Ascending aorta (tissue), 2 donors: ENCODE data around the gene SLC6A8. TPM values are rescaled to one million over a fixed set of nuclear protein-coding genes. Genes with fewer than 3 reads are reported as not detected.

Source experiments
- DNase-seq, 2 donors: peaks; one replicate each; pipeline ENCODE4 v3.0.0-alpha.2; 2019; ENCODE audit warnings: low spot score in 2 of 2
- H3K27ac ChIP-seq, 2 donors: fragments of 200-600 bp; sonication (generic); one replicate each; pipeline ENCODE4 v1.5.1; 2016 to 2017; ENCODE audit warnings: mild to moderate bottlenecking in 1 of 2
- H3K27me3 ChIP-seq: fragments of 200-600 bp; sonication (generic); one replicate; pipeline ENCODE4 v1.5.1; 2017
- H3K36me3 ChIP-seq, 2 donors: fragments of 200-600 bp; sonication (generic); one replicate each; pipeline ENCODE4 v1.5.1; 2016
- H3K4me1 ChIP-seq, 2 donors: fragments of 200-600 bp; sonication (generic); one replicate each; pipeline ENCODE4 v1.5.1; 2016 to 2017; ENCODE audit warnings: mild to moderate bottlenecking in 1 of 2
- H3K4me3 ChIP-seq, 2 donors: fragments of 200-600 bp; sonication (generic); one replicate each; pipeline ENCODE4 v1.5.1; 2016 to 2017; ENCODE audit warnings: mild to moderate bottlenecking in 1 of 2
- H3K9me3 ChIP-seq, 2 donors: fragments of 200-600 bp; sonication (generic); one replicate each; pipeline ENCODE4 v1.5.1; 2016
- CTCF ChIP-seq, 3 experiments: fragments of 200-600 bp in 2 of 3; fragments of 450-650 bp in 1 of 3; sonication (generic) in 2 of 3; IDR thresholded peaks; one replicate each; pipeline ENCODE4 v1.5.1; 2016 to 2019; ENCODE audit warnings: antibody characterized with exemption in 3 of 3, mild to moderate bottlenecking in 1 of 3, moderate library complexity in 1 of 3
- intact Hi-C: fragments of 100-400 bp; cut with DNase I; formaldehyde crosslinking; loops from one replicate; pipeline ENCODE4 v1.15.1; 2023
- total RNA-seq: library from RNA; depleted of rRNA; stranded (reverse); fragments of >200 nt; gene quantifications from one replicate; pipeline ENCODE4 v1.1.0, GENCODE V29; 2016

Gene SLC6A8
- total RNA-seq, 1 donor from 2014 or later = 44.2 TPM

GRCh38 chrX:153667281-153667955 is 20.3 kb upstream of the SLC6A8 start:
- H3K27ac ChIP-seq = no peak overlapping the region
- DNase-seq = no peak
- no peak overlapping the region for H3K4me3 ChIP-seq
- no peaks in the 10 kb centered on the region for H3K27me3 ChIP-seq
- H3K9me3 ChIP-seq = no peaks in the 10 kb centered on the region
- H3K4me1 ChIP-seq = no peaks in the 10 kb centered on the region
- intact Hi-C loops = loop anchor here (5.0 to 10.0 kb wide), 3 partner anchors 110 to 633 kb away; no protein-coding TSS in a partner anchor
- no peak for TF ChIP-seq CTCF (IDR thresholded peaks at IDR 0.05)
- no peaks in the 10 kb centered on the region for H3K36me3 ChIP-seq

GRCh38 chrX:153667956-153668396 is 19.8 kb upstream of the SLC6A8 start:
- Histone ChIP-seq H3K9me3 (no peaks in the 10 kb centered on the region), H3K27ac (no peak overlapping the region), H3K36me3 (no peaks in the 10 kb centered on the region), H3K4me1 (no peaks in the 10 kb centered on the region), H3K4me3 (no peak overlapping the region), H3K27me3 (no peaks in the 10 kb centered on the region)
- intact Hi-C loops = loop anchor here (2.0 to 10.0 kb wide), 5 partner anchors 57 to 709 kb away; no protein-coding TSS in a partner anchor
- TF ChIP-seq CTCF (IDR thresholded peaks at IDR 0.05) = peak; percentile 54 to 71 (median 70)
- peak in 1 of 2 donors; percentile 89 for DNase-seq

GRCh38 chrX:153668423-153669173 is 19.1 kb upstream of the SLC6A8 start:
- Histone ChIP-seq H3K4me3 (no peak overlapping the region), H3K27ac (no peak overlapping the region), H3K36me3 (no peaks in the 10 kb centered on the region), H3K4me1 (no peaks in the 10 kb centered on the region), H3K27me3 (no peaks in the 10 kb centered on the region), H3K9me3 (no peaks in the 10 kb centered on the region)
- no peak for DNase-seq
- intact Hi-C loops = loop anchor here (2.0 to 10.0 kb wide), 5 partner anchors 58 to 710 kb away; no protein-coding TSS in a partner anchor
- no peak for TF ChIP-seq CTCF (IDR thresholded peaks at IDR 0.05)

GRCh38 chrX:153669174-153669890 is 18.4 kb upstream of the SLC6A8 start:
- H3K27ac ChIP-seq = no peak overlapping the region
- intact Hi-C loops = loop anchor here (2.0 to 10.0 kb wide), 5 partner anchors 59 to 711 kb away; no protein-coding TSS in a partner anchor
- peak; percentile 41 to 73 (median 68) for TF ChIP-seq CTCF (IDR thresholded peaks at IDR 0.05)
- H3K9me3 ChIP-seq = no peaks in the 10 kb centered on the region
- peaks cover 4% of the 10 kb centered on the region for H3K27me3 ChIP-seq
- DNase-seq = no peak
- no peaks in the 10 kb centered on the region for H3K4me1 ChIP-seq
- H3K4me3 ChIP-seq = no peak overlapping the region
- no peaks in the 10 kb centered on the region for H3K36me3 ChIP-seq

GRCh38 chrX:153669901-153670731 is 17.6 kb upstream of the SLC6A8 start:
- Histone ChIP-seq H3K27ac (no peak overlapping the region), H3K9me3 (no peaks in the 10 kb centered on the region), H3K4me3 (no peak overlapping the region), H3K27me3 (peaks cover 4% of the 10 kb centered on the region), H3K36me3 (no peaks in the 10 kb centered on the region), H3K4me1 (no peaks in the 10 kb centered on the region)
- no peak for TF ChIP-seq CTCF (IDR thresholded peaks at IDR 0.05)
- intact Hi-C loops = loop anchor here (2.0 to 10.0 kb wide), 5 partner anchors 59 to 711 kb away; no protein-coding TSS in a partner anchor
- DNase-seq = no peak
